HG03139 (cell line): ENCODE results near the gene PRKD3.

Source experiments
- ATAC-seq: cut with Tn5 transposase; IDR thresholded peaks from one replicate; pipeline ENCODE4 v1.9.1; 2021; ENCODE audit not compliant: unreplicated experiment

PRKD3 gene

GRCh38 chr2:37343537-37344434 lies 19.2 kb upstream of the PRKD3 start:
- no peak for ATAC-seq

- ATAC-seq: no peak
Measured at GRCh38 chr2:37342591-37343220, 18.1 kb upstream of the PRKD3 start.

GRCh38 chr2:37340637-37341036 lies 16.0 kb upstream of the PRKD3 start:
- no peak for ATAC-seq

GRCh38 chr2:37338933-37339332 lies 14.3 kb upstream of the PRKD3 start:
- ATAC-seq: no peak

- no peak for ATAC-seq
Measured at GRCh38 chr2:37337620-37338280, 13.1 kb upstream of the PRKD3 start.

- no peak for ATAC-seq
Measured at GRCh38 chr2:37335604-37336003, 11.0 kb upstream of the PRKD3 start.

- no peak for ATAC-seq
Measured at GRCh38 chr2:37333256-37333655, 8.6 kb upstream of the PRKD3 start.

- no peak for ATAC-seq
Measured at GRCh38 chr2:37332560-37332959, 7.9 kb upstream of the PRKD3 start.

- ATAC-seq: no peak
Measured at GRCh38 chr2:37330681-37331080, 6.0 kb upstream of the PRKD3 start.

- no peak for ATAC-seq
Measured at GRCh38 chr2:37326866-37327634, 2.4 kb upstream of the PRKD3 start.

GRCh38 chr2:37326285-37326684 lies 1.7 kb upstream of the PRKD3 start:
- no peak for ATAC-seq

- no peak for ATAC-seq
Measured at GRCh38 chr2:37325625-37326071, 1.0 kb upstream of the PRKD3 start.

GRCh38 chr2:37324536-37324785 lies 172 bp downstream of the PRKD3 start:
- no peak for ATAC-seq

- ATAC-seq: peak; percentile 25
Measured at GRCh38 chr2:37323781-37324535, 675 bp downstream of the PRKD3 start.

- ATAC-seq: no peak
Measured at GRCh38 chr2:37323176-37323780, 1.4 kb downstream of the PRKD3 start.

- no peak for ATAC-seq
Measured at GRCh38 chr2:37322368-37322767, 2.3 kb downstream of the PRKD3 start.

GRCh38 chr2:37321029-37321682 lies 3.5 kb downstream of the PRKD3 start:
- no peak for ATAC-seq

- no peak for ATAC-seq
Measured at GRCh38 chr2:37319754-37320609, 4.7 kb downstream of the PRKD3 start.

GRCh38 chr2:37318401-37318800 lies 6.2 kb downstream of the PRKD3 start:
- ATAC-seq: peak; percentile 63
